ENCODE results near the gene RPAIN. TPM values are rescaled to one million over a fixed set of nuclear protein-coding genes. Genes with fewer than 3 reads are reported as not detected.

RPAIN gene
- 10 to 100 TPM; 21.7 to 37.0 TPM for total RNA-seq
- polyA plus RNA-seq: 10 to 100 TPM; 10.9 to 34.0 TPM

GRCh38 chr17:5419959-5420653, at the start of gene RPAIN:
Gene RPAIN (plus strand): TSS chr17:5420182. CDS start chr17:5420211, 29 bp downstream.
- Histone ChIP-seq H3K27me3 (ENCODE audit: control insufficient read depth in 4 of 4, insufficient read depth in 4 of 4, low read length in 3 of 4) (no peaks in the 10 kb centered on the region), H3K36me3 (ENCODE audit: control insufficient read depth in 4 of 4, insufficient read depth in 3 of 4, low read depth in 1 of 4, low read length in 3 of 4) (peaks cover 0 to 32% (median 29%) of the 10 kb centered on the region in 4 donors), H3K4me3 (ENCODE audit: low read depth in 1 of 3, low read length in 3 of 3) (peak within 1 kb of the TSS; percentile 89 to 96 (median 90)), H3K9ac (ENCODE audit: low read depth in 1 of 2, low read length in 2 of 2) (peak within 1 kb of the TSS; percentile 94 to 98), H3K27ac (ENCODE audit: low read depth in 1 of 2, low read length in 2 of 2) (peak within 1 kb of the TSS; percentile 98 to 99), H3K4me1 (ENCODE audit: control insufficient read depth in 4 of 4, insufficient read depth in 4 of 4, low read length in 3 of 4) (peaks cover 3 to 29% (median 23%) of the 10 kb centered on the region in 4 donors), H3K9me3 (ENCODE audit: control insufficient read depth in 4 of 4, low read length in 3 of 4) (no peaks in the 10 kb centered on the region)
- WGBS: under 1% methylated on average over 41 of the region's 41 CpGs
- DNase-seq (ENCODE audit: low spot score): peak; percentile 85
- peak; percentile 93 for TF ChIP-seq TAF1 (conservative IDR thresholded peaks at IDR 0.05)
- peak in 1 of 2 donors; percentile 83 for TF ChIP-seq GABPA (IDR thresholded peaks at IDR 0.05 in 1 of 2, conservative IDR thresholded peaks at IDR 0.05 in 1 of 2)
- TF ChIP-seq NR2F2 (IDR thresholded peaks at IDR 0.05): no peak
- TF ChIP-seq REST (IDR thresholded peaks at IDR 0.05): peak; percentile 24
- peak; percentile 99 for TF ChIP-seq MAX (IDR thresholded peaks at IDR 0.05)
- peak; percentile 15 for TF ChIP-seq FOXA2 (IDR thresholded peaks at IDR 0.05)
- peak; percentile 40 to 46 for TF ChIP-seq RAD21 (IDR thresholded peaks at IDR 0.05)
- TF ChIP-seq SP1 (IDR thresholded peaks at IDR 0.05): peak; percentile 51
- TF ChIP-seq HNF4A (conservative IDR thresholded peaks at IDR 0.05): peak; percentile 39 to 51
- no peak for TF ChIP-seq CTCF (IDR thresholded peaks at IDR 0.05; ENCODE audit: low read depth, low read length, missing input control)
- TF ChIP-seq YY1 (IDR thresholded peaks at IDR 0.05): peak; percentile 73
- TF ChIP-seq RXRA (IDR thresholded peaks at IDR 0.05): peak; percentile 35 to 59
- no peak for TF ChIP-seq ATF3 (IDR thresholded peaks at IDR 0.05)
- TF ChIP-seq ZBTB33 (IDR thresholded peaks at IDR 0.05): peak; percentile 77
